ENCODE results near the gene CD36. TPM values are rescaled to one million over a fixed set of nuclear protein-coding genes. Genes with fewer than 3 reads are reported as not detected.

The CD36 gene
- total RNA-seq, 1 experiment from 2014 or later = 0.28 TPM

- Histone ChIP-seq H4K91ac (ENCODE audit: insufficient read length, low read depth, low read length) (no peak overlapping the region), H3K14ac (ENCODE audit: insufficient read depth, low read length) (no peak overlapping the region), H2AFZ (ENCODE audit: low read length) (no peak overlapping the region), H2BK20ac (ENCODE audit: low read depth, low read length, poor library complexity, severe bottlenecking) (no peak overlapping the region), H2BK12ac (ENCODE audit: insufficient read length, low read depth, low read length) (no peak overlapping the region), H3K56ac (ENCODE audit: insufficient read length, low read depth, low read length) (no peak overlapping the region), H4K5ac (ENCODE audit: insufficient read length, low read depth, low read length) (no peak overlapping the region), H2AK5ac (ENCODE audit: insufficient read length, low read length) (no peak overlapping the region), H4K8ac (replicated peaks; ENCODE audit: insufficient read length, low read depth, low read length) (no peak overlapping the region), H3T11ph (ENCODE audit: low read length) (no peak overlapping the region), H3K4ac (ENCODE audit: low read depth, low read length) (no peak overlapping the region), H3K9me3 (ENCODE audit: control insufficient read depth, low read depth, low read length) (no peaks in the 10 kb centered on the region), H3K4me1 (ENCODE audit: insufficient read depth, low read length) (peaks cover 11% of the 10 kb centered on the region), H3K4me2 (ENCODE audit: insufficient read depth, insufficient read length, low read length) (no peak overlapping the region), H2BK15ac (ENCODE audit: low read depth, low read length) (no peak overlapping the region), H3K79me1 (ENCODE audit: insufficient read depth, low read depth, low read length, poor library complexity, severe bottlenecking) (no peaks in the 10 kb centered on the region), H3K27ac (ENCODE audit: insufficient read length, low read depth, low read length) (peak overlapping the region; percentile 57), H3K27me3 (ENCODE audit: insufficient read depth, low read length) (no peaks in the 10 kb centered on the region), H3K79me2 (ENCODE audit: insufficient read depth, low read length) (no peaks in the 10 kb centered on the region), H3K9ac (ENCODE audit: extremely low read depth, insufficient read length, low read length) (no peak overlapping the region), H2BK5ac (ENCODE audit: insufficient read length, low read length) (no peak overlapping the region), H3K23me2 (ENCODE audit: insufficient read length, low read depth, low read length, poor library complexity, severe bottlenecking) (no peaks in the 10 kb centered on the region), H4K20me1 (ENCODE audit: control insufficient read depth, insufficient read depth, insufficient read length) (no peaks in the 10 kb centered on the region), H2BK120ac (ENCODE audit: low read depth, low read length, poor library complexity, severe bottlenecking) (no peak overlapping the region), H3K23ac (ENCODE audit: insufficient read length, low read depth, low read length) (no peak overlapping the region), H3K18ac (ENCODE audit: insufficient read length, low read depth, low read length) (no peak overlapping the region)
- Mint-ChIP-seq H3K4me3 (no peak overlapping the region), H3K4me1 (peaks cover 40 to 50% of the 10 kb centered on the region in 2 experiments), H3K9me3 (no peaks in the 10 kb centered on the region; a peak in 1 of 5 replicates), H3K27ac (peak overlapping the region; percentile 53 to 94 (median 91); a peak in 6 of 7 replicates), H3K36me3 (ENCODE audit: insufficient read depth in 1 of 3, low read depth in 3 of 3) (no peaks in the 10 kb centered on the region), H3K27me3 (ENCODE audit: low read depth) (no peaks in the 10 kb centered on the region)
- no CpG with 5 or more reads among the region's 3 CpGs for WGBS (ENCODE audit: extremely low coverage, insufficient read length, low lambda C conversion rate)
- DNase-seq = peak; percentile 48
- TF ChIP-seq CTCF (conservative IDR thresholded peaks at IDR 0.05) = no peak
Measured at GRCh38 chr7:80722616-80723195, 84.3 kb downstream of the CD36 start.

Data from H9 (cell line).